ENCODE results near the gene PFDN6.

DNA sequence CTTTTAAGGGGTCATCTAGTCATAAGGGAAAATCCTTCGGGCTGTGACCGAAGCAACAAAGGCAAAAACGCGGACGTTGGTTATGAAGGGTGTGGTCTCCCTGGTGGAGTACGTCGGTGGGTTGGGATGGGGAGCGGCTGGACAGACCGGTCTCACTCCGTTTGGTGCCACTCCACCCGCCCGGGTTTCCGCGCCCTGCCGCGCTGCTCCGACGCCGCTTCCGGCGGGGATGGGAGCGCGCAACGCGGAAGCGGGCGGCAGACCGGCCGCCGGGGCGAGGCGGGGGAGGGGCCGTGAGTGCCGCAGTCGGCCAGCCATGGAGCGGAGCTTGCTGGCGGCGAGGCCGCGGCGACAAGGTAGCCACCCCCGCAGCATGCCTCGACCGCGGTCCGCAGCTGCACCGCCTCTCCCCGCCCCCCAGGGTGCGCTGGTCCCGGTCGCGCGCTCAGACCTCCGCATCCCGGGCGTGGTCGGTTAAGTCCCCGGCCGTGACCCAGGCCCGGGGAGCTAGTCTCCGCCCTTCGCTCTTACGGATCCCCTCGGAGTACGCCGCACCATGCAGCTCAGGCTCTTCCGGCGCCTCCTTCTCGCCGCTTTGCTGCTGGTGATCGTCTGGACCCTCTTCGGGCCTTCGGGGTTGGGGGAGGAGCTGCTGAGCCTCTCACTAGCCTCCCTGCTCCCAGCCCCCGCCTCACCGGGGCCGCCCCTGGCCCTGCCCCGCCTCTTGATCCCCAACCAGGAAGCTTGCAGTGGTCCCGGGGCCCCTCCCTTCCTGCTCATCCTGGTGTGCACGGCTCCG, 12.3 kb upstream of the PFDN6 start, which contains the start of gene B3GALT4:
- peak in 1 of 2 donors; percentile 72 for TF ChIP-seq POLR2A (IDR thresholded peaks at IDR 0.05)
- peak; percentile 26 to 79 (median 62) for TF ChIP-seq CTCF (IDR thresholded peaks at IDR 0.05)

Data from uterus (tissue), 2 donors.